GM19025 (cell line): Measurements from ENCODE around the gene GLRA3.
"Not testable (repeated sequence)": the region's sequence is repeated elsewhere in the genome, so short reads cannot be mapped to it uniquely, and the experiment has no call there.

Experiments
- ATAC-seq: cut with Tn5 transposase; IDR thresholded peaks from one replicate; pipeline ENCODE4 v1.9.1; 2021; ENCODE audit warnings: mild to moderate bottlenecking, low read depth, moderate library complexity; ENCODE audit not compliant: unreplicated experiment

Gene GLRA3

DNA sequence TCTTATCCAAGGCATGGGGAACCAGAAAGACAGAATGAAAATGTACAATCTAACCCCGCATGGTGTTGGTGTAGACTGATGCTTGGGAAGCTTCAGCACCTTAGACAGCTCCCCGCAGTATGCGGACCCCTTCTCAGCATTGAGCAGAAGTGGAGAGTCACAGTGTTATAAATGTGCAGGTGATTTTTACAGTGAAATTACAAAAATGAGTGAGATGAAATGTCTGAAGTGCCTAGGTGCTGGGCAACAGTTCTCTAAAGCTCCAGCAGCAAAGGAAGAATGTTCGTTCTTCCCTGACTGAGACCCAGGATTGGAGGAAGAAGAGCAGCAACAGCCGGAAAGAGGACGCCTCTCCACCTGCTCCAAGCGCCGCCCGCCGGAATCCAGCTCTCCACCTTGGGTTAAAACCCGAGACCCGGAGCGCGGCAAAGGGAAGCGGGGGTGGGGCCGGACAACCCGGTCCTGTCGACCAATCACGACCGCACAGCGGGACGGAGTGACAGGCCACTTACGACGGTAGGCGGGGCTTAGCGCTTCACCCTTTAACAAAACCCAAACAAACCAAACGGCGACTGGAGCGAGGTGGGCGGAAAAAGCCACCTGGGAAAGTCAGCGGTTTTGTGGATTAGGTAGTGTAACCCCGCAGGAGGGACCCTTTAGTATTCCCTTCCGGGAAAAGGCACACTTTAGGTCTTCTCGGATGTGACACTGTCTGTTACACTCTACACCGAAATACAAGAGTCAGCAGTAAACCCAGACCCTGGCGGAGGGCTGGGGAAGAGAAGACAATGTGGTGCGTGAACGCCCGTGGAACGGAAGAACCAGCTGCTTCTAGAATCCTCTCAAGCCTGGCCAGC is at the start of gene GLRA3:
TSS of gene GLRA3 (minus strand) at position 403 of the 857 bp plus-strand sequence. CDS start 436 bp downstream, outside the sequence.
- no peak for ATAC-seq

DNA sequence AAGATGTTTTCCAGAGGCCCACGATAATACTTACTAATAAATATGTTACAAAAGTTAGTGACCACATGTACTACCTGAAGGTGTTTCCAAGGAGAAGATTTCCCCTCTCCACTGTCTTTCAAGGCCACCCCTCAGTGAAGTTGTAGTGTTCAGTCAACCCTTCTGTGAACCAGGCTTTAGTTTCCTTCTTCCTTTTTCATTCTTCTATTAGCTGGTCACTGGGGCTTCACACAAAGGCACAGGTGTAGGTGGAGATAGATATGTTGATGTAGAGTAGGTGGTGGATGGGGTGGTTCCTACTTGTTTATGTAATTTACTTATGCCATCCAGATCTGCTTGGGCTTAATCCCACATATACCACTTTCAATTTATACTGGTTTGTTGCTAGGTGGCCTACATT is 45.9 kb upstream of the GLRA3 start:
- no peak for ATAC-seq

DNA sequence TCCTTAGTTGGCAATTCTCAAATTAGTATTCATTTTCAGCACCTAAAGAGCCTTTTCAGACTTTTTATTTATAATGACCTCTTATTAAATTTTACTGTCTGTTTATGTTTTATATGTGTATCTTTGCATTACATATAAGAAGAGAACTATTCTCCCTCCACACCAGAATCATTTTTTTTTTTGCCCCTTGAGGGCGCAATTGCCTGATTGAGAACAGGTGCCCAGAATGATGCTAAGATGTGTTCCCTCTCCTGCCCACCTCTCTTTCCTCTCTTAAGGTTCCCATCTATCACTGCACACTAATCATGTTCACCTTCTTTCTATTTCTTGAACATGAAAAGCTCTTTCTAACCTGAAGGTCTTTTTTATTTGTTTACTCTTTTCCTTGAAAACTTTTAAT is 44.9 kb upstream of the GLRA3 start:
- no peak for ATAC-seq

DNA sequence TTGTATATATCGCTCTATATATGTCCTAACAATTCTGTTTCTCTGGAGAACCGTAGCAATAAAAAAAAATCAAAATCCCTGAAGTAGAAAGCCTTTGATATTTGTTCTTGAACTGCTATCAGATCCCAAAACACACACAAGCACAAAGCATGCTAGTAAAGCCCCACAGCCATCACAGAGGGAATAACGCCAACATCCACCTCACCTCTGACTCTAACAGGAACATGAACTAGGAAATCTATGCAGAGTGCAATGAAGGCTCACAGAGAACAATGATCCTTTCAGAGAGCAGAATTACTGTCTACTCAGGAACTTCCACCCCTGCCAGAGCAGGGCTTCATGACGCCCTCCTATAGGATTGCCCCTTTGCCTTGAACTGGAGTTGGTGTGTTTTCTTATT is 44.1 kb upstream of the GLRA3 start:
- ATAC-seq: not testable (repeated sequence)

DNA sequence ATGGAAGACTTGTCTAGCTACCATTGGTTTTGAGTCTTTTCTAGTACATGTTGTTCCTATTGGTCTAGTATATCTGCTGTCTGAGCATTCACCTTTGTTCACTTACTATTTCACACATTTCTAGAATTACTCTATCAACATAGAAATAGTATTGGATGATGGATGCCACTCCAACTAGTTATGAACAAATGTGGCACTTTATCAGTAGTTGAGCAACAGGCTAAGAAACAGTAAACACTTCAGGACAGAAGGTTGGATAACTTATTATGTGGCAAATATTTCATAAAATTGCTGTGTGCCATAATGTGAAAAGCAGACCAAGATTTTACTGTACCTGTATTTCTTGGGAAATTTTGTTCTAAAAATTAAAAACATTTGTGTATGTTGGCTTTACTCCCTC is 42.4 kb upstream of the GLRA3 start:
- ATAC-seq: no peak

DNA sequence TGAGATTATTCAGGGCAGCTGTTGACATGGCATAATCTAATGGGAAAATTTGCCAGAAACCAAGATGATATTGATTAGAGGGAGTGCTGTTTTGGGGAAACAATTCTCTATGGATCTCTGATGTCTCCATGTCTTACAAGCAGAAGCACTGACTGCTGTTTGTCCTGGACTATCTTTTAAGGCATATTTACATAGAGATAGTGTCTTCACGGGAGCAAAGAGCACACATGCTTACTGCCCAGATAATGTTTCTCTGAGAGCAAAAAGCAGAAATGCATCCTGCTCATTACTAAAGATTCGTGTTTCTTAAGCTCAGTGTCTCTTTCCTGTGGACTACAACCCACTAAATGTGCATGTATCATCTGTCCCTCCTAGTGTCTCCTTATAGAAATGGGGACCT is 41.3 kb upstream of the GLRA3 start:
- ATAC-seq: no peak

DNA sequence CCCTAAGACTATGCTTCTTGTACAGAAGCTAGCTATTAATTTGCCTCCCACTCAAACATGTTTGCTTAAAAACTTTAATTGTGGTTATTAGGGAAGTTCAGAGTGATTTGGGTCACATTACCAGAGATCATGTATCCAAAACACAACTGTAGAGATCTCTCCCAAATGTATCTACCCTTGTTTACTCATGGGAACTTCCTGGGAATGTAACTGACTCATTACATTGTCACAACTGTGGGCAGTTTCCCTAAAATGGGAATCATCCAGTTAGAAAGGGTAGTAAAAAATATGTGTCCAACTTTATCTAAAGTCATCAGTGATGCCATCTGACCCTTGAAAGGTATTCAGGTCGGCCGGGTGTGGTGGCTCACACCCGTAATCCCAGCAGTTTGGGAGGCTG is 40.3 kb upstream of the GLRA3 start:
- no peak for ATAC-seq

DNA sequence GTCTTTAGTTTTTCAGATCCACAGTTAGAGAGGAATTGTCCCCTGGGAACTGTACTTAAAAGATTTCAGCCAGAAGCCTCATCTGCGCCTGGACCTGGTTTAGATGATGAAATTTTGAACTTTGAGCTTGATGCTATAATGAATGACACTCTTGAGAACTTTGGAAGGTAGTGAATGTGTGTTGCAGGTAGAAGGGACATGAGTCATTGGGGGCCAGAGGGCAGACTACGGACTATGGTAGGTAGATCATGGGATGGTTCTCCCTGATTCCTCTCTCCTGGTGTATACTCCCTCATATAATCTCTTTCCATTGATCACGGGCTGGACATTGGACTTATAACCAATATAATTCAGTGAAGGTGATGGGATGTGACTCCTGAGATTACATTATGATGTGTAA is 38.9 kb upstream of the GLRA3 start:
- no peak for ATAC-seq

DNA sequence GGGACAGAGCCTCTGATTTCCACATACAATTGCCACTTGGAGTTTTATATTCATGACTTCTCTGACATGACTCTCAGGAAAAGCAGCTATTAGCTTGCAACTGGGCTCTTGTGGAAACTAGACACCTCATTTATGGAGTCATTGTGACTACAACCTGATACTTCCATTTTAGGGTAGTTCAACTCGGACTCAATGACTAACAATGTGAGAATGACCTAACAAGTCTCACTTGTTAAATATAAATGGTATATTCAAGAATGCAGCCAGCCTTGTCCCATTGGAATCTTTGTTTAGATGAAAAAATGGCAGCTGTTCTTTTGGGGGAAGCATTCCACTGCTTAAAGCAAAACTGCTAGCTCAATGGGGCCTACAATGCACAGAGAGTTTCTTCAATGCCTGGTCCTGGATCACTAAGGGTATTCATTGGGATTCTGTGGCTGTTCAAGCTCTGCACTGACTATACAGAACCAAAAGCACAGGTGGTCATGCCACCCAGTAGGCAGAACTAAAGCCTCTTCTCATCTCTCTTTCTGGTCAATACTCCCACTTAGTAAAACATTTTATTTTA is 36.5 kb upstream of the GLRA3 start:
- no peak for ATAC-seq

DNA sequence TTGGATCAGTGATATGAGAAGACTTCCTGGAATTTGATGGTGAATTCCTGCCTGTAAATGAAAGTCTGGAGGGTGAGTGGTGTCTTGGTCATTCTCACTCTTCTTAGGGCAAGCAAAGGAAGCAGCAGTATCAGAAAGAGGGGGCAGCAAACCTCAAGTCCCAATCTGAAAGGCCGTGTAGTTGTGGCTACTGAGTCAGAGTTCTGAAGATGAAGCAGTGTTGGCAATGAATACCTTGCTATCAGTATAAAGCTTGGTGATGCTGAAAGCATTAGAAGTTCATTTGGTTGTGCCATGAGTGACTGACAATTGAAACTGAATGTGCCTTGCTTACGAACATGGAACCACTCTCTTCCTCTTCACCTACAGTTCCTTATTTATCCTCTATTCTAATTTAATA is 35.0 kb upstream of the GLRA3 start:
- ATAC-seq: no peak

DNA sequence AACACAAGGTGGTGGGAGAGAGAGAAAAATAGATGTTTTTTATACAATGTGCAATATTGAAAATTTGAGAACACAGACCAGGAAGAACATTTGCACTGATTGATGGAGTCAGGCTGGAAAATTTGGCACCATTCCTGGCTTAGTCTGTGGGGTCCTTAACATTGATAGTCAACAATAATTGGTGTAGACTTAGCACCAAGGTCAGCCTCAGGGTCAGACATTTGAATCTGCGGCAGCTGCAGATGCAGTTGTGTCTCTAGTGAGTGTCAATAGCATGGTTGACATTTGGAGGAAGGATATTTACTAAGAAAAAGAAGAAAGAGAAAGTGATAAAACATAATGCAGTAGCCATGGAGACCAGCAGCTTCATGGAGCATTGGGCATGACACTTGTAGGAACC is 31.5 kb upstream of the GLRA3 start:
- ATAC-seq: no peak

DNA sequence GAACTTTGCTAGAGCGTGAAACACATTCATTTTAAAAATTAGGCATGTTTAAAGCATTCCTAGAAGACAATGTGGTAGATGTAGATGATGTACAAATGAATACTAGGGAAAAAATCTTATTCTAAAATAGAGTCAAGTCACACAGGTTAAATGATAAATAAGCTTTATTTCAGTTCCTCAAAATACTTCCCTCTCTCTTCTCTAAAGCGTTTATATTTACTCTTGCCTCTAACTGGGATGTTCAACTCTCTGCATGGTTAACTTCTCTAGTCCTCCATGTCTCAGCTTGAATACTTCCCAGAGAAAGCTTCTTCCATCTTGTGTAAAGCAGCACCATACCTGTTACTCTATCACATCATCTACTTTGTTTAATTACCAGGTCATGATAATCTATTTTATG is 30.9 kb upstream of the GLRA3 start:
- ATAC-seq: no peak

DNA sequence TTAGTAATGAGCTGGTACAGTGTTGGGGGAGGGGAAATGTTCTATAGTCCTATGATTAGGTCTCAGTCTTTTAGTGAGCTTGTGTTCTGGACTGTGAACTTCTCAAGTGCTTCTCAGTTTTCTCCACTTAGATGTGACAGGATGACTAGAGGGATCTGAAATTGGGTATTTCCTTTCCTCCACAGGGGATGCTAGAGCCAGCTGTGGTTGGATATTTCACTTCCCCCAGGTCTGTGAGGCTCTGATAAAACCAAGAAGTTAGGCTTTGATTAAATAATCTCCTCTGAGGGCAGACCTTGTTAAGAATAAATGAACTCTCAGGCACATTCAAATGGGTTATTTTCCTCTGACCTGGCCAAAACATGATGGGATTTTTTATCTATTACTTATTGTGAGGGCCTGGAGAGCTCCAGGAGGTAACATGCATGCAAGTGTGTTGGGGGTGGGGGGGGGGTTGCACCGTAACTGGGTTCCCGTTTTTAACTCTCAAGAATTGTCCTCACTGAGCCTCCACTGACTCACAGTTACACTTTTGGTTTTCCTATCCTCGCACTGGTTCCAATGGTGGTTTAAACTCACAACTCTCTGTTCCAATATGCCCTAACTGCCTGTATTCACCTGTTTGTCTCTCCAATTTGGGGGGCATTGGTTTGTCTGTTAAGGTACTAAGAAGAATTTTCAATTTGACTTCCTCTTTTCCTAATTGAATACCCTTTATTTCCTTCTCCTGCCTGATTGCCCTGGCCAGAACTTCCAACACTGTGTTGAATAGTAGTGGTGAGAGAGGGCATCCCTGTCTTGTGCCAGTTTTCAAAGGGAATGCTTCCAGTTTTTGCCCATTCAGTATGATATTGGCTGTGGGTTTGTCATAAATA is 28.1 kb upstream of the GLRA3 start:
- ATAC-seq: no peak

DNA sequence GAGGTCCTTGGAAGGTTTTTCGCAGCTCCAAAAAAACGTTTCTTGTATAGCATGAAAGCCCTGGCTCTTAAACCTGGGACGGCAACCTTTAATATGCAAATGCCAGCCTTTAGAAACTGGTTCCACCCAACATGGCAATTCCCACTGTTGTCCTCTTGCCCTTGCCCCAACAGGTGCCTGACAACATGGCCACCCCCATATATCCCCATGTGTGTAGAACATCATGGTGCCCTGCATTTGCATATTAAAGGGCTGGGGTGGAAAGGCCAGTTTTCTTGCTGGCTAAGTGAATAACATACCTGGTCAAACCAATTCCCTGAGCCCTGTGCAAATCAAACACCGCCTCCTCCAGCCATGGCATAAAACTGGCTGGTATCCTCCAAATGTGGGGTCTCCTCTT is 26.0 kb upstream of the GLRA3 start:
- no peak for ATAC-seq

DNA sequence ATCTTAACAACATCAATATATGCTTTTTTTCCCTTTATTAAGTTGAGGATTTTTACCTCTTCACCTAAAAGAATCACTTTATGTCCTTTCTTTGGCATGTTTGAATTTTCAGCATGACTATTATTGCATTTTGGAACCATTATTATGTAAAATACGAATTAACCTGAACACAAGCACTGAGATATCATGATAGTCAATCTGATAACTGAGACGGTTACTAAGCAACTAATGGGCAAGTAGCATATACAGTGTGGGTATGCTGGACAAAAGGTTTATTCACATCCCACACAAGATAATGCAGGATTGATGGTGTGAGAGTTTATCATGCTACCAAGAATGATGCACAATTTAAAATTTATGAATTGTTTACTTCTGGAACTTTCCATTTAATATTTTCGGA is 24.6 kb upstream of the GLRA3 start:
- no peak for ATAC-seq

DNA sequence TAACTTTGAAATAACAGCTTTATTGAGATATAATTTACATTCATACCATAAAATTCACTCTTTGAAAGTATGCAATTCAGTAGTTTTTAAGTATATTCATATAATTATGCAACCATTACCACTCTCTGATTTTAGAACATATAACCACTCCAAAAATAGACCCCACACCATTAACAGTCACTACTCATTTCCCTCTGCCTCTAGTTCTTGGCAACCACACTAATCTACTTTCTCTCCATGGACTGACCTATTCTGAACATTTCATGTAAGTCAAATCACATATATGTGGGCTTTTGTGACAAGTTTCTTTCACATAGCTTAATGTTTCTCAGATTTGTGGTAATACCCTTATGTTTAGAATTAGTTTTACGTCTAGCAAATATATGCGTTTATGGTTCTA is 19.5 kb upstream of the GLRA3 start:
- no peak for ATAC-seq

DNA sequence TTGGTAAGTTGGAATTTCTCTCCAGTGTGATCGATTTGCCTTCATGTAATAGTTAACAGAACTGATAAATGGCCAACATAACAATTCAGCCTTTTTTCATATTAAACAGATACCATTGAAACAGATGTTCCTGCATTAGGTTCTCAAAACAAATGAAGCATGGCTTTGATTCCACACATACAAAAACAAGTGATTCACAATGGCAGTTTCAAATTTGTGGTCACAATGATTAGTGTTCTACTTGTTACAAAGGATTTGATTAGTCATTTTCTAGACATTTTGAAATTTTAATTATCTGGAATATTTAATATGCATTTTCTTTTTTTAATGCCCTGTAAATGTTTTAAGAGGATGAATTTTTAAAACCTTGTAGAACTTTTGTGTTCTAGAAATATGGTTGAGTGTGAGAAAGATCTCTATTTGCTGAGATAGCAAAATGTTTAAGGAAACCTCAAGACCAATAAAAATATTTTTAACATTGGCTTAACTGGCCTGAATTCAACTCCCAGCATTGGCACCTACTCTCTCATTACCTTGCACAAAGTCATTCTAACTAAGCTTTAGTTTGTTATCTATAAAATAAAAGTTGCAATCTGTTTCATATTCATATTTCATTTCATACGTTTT is 18.9 kb upstream of the GLRA3 start:
- no peak for ATAC-seq

DNA sequence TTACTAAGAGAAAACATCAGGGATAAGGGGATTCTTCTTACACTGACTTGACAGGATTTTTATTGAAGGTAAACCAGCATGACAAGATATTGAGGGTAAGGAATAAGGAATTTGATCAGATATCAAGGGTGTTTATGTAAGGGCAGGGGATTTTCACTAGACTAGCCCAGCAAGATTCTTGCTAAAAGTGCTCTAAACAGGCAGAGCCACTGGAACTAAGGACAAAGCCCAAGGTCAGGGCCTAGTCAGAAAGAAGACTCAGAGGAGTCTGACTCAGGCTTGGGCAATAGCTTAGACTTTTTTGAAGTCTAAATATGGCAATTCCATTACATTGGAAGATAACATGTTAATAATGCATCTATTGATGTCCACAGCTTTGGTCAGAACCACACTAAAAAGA is 6.5 kb upstream of the GLRA3 start:
- ATAC-seq: no peak

DNA sequence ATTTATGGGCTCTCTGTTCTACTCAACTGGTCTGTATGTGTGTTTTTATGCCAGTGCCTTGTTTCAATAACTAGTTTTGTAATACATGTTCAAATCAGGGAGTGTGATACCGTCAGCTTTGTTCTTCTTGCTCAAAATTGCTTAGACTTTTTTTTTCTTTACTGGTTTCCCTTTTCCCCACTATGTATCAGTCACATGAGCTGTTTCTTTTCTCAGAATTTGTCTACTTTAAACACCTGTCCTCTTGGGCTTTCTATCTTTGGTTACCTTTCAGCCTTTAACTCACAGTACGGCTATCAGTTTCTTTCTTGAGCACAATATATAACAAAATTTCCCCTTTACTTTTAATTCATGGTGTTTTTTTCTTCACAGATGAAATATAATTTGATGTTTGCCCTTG is 5.4 kb upstream of the GLRA3 start:
- ATAC-seq: no peak

DNA sequence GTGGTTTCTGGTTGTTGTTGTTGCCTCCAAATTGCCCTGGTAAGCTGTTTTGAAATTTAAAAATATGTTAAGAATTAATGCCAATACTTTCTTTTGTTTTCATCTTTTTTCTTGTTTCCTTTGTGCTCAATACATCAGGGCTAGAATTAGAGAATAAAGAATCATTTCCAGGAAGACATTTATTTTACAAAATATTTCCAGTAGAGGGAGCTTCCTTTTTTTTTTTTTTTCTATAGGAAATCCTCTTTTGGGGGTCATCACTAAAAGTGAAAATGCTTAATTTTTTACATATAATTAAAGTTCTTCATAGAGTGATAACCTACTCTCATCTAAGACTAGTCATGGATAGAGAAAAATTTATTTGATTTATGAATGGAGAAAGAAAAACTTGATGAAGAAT is 2.4 kb downstream of the GLRA3 start:
- no peak for ATAC-seq

DNA sequence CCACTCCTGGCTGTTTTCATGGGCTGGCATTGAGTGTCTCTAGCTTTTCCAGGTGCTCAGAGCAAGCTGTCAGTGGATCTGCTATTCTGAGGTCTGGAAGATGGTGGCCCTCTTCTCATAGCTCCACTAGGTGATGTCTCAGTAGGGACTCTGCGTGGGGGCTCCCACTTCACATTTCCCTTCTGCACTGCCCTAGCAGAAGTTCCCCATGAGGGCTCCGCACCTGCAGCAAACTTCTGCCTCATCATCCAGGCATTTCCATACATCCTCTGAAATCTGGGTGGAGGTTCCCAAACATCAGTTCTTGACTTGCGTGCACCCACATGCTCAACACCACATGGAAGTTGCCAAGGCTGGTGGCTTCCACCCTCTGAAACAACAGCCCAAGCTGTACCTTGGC is 13.8 kb downstream of the GLRA3 start:
- ATAC-seq: no peak
